Fibroblast of pulmonary artery (primary cell): ENCODE results near the gene B9D1.

Experiments used
- DNase-seq: peaks from one replicate; pipeline ENCODE4 v3.0.0-alpha.2; 2010; ENCODE audit warnings: low read depth
- H3K4me3 ChIP-seq: replicated peaks from 2 replicates; pipeline ENCODE4 v1.5.1; 2011; ENCODE audit warnings: low read depth, mild to moderate bottlenecking, control low read depth, low read length, moderate library complexity
- TF ChIP-seq, protein P1 (sequence below): IDR thresholded peaks from 2 replicates; pipeline ENCODE4 v1.5.1; 2011; ENCODE audit warnings: mild to moderate bottlenecking, control low read depth, low read length, inconsistent platforms; ENCODE audit errors: missing control alignments

Gene B9D1

GRCh38 chr17:19320876-19321275, 41.6 kb downstream of the B9D1 start:
- DNase-seq = no peak
- TF ChIP-seq, protein P1, sequence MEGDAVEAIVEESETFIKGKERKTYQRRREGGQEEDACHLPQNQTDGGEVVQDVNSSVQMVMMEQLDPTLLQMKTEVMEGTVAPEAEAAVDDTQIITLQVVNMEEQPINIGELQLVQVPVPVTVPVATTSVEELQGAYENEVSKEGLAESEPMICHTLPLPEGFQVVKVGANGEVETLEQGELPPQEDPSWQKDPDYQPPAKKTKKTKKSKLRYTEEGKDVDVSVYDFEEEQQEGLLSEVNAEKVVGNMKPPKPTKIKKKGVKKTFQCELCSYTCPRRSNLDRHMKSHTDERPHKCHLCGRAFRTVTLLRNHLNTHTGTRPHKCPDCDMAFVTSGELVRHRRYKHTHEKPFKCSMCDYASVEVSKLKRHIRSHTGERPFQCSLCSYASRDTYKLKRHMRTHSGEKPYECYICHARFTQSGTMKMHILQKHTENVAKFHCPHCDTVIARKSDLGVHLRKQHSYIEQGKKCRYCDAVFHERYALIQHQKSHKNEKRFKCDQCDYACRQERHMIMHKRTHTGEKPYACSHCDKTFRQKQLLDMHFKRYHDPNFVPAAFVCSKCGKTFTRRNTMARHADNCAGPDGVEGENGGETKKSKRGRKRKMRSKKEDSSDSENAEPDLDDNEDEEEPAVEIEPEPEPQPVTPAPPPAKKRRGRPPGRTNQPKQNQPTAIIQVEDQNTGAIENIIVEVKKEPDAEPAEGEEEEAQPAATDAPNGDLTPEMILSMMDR = no peak
- no peak overlapping the region for H3K4me3 ChIP-seq

DNA sequence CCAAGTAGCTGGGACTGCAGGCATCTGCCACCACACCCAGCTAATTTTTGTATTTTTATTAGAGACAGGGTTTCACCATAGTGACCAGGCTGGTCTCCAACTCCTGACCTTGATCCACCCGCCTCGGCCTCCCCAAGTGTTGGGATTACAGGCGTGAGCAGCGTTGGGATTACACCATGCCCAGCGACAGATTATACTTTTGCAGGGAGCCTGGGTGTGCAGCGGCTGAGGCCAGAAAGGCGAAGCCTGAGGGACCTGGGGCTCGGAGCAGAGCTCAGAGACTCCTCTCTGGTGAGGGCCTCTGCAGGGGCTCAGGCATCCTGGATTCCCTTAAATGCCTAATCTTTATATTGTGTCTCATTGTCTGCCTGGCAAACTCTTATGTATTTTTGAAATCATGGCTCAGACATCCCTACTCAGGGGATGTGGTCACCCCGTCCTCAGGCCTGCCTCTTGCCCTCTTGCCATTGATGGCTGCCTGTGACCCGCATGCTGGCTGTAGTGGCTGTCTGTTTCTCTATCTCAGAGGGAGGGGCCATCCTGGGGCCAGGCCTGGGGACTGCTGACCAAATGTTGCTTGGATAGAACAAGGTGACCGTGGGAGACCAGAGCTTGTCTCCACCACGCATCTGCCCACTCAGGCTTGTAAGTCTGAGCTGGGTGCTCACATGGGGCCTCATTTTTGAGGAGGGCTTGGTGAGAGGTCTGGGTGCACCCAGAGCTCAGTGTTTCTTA, 42.6 kb downstream of the B9D1 start:
- DNase-seq = no peak
- TF ChIP-seq, protein P1 = no peak
- no peak overlapping the region for H3K4me3 ChIP-seq

DNA sequence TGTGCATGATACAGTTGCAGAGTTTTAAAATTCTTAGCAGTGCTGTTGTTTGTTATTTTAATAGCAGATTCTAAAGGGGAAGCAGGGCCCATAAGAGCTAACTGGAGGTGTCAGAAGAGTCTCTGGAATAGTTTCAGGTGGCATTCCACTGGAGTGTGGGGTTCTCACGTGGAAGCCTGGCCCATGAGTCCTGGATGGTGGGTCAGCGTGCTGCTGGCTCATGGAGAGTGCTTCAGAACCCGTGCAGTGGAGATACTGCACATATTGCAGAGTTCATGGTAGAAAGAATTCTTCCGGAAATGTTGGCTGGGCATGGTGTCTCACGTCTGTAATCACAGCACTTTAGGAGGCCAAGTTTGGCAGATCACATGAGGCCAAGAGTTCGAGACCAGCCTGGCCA, 43.9 kb downstream of the B9D1 start:
- no peak for DNase-seq
- no peak overlapping the region for H3K4me3 ChIP-seq
- TF ChIP-seq, protein P1 = no peak

- DNase-seq = peak; percentile 87
- H3K4me3 ChIP-seq = no peak overlapping the region
- TF ChIP-seq, protein P1 = peak; percentile 35
Observed at GRCh38 chr17:19317359-19318095, 45.0 kb downstream of the B9D1 start.

GRCh38 chr17:19316761-19317358, 45.7 kb downstream of the B9D1 start:
- H3K4me3 ChIP-seq = no peak overlapping the region
- no peak for DNase-seq
- TF ChIP-seq, protein P1 = no peak

DNA sequence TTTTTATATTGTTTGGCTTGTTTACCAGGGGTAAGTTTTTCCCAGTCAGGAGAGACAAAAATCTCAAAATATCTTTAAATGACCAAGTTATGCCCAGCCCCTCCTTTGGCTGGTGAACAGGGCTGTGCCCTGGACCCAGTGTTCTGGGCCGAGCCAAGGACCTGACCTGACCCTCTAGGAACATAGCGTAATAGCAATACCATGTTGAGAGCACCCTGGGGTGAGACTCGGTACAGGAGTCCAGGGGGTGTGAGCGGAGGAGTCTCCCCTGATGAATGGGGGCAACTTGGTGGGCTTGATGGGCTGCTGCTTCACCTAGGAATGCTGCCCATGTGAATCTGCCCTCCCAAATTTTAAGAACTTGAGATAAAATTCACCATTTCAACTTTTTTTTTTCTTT, 47.4 kb downstream of the B9D1 start:
- no peak for DNase-seq
- TF ChIP-seq, protein P1 = no peak
- no peak overlapping the region for H3K4me3 ChIP-seq
